ENCODE measurements around the gene KLHL41.
"Not testable (repeated sequence)": the region's sequence is repeated elsewhere in the genome, so short reads cannot be mapped to it uniquely, and the experiment has no call there.

Gene KLHL41

DNA sequence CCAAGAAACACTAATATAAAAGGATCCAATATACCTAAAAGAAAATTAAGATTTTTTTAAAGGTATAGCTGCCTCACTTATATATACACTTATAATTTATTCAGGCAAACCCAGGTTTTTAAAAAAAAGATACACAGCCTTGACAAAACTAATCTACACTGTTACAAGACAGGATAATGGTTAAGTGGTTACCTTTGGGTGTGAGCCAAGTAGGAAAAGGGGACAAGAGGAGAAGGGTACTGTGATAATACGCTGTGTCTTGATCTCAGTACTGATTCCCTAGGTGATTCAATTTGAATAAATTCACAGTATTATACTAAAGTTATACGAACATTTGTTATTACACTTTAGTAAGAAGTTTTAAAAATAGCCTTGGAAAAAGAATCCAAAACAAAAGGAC, 30.6 kb downstream of the KLHL41 start:
- TF ChIP-seq, protein P1, sequence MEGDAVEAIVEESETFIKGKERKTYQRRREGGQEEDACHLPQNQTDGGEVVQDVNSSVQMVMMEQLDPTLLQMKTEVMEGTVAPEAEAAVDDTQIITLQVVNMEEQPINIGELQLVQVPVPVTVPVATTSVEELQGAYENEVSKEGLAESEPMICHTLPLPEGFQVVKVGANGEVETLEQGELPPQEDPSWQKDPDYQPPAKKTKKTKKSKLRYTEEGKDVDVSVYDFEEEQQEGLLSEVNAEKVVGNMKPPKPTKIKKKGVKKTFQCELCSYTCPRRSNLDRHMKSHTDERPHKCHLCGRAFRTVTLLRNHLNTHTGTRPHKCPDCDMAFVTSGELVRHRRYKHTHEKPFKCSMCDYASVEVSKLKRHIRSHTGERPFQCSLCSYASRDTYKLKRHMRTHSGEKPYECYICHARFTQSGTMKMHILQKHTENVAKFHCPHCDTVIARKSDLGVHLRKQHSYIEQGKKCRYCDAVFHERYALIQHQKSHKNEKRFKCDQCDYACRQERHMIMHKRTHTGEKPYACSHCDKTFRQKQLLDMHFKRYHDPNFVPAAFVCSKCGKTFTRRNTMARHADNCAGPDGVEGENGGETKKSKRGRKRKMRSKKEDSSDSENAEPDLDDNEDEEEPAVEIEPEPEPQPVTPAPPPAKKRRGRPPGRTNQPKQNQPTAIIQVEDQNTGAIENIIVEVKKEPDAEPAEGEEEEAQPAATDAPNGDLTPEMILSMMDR (conservative IDR thresholded peaks at IDR 0.05; ENCODE audit: low read length) = no peak
- no peak for DNase-seq (ENCODE audit: low read depth)
- no peak overlapping the region for H3K4me3 ChIP-seq (ENCODE audit: low read length)

GRCh38 chr2:169542433-169542832, 32.9 kb downstream of the KLHL41 start:
- no peak for DNase-seq (ENCODE audit: low read depth)
- H3K4me3 ChIP-seq (ENCODE audit: low read length) = no peak overlapping the region
- TF ChIP-seq, protein P1 (conservative IDR thresholded peaks at IDR 0.05; ENCODE audit: low read length) = no peak

GRCh38 chr2:169546756-169547155, 37.3 kb downstream of the KLHL41 start:
- H3K4me3 ChIP-seq (ENCODE audit: low read length) = no peak overlapping the region
- DNase-seq (ENCODE audit: low read depth) = no peak
- TF ChIP-seq, protein P1 (conservative IDR thresholded peaks at IDR 0.05; ENCODE audit: low read length) = no peak

GRCh38 chr2:169561364-169561763, 51.9 kb downstream of the KLHL41 start:
- no peak overlapping the region for H3K4me3 ChIP-seq (ENCODE audit: low read length)

GRCh38 chr2:169562084-169562483, 52.6 kb downstream of the KLHL41 start:
- DNase-seq (ENCODE audit: low read depth); H3K4me3 ChIP-seq (ENCODE audit: low read length): not testable (repeated sequence)

More at GRCh38 chr2:169561364-169561763, 51.9 kb downstream of the KLHL41 start:
- DNase-seq (ENCODE audit: low read depth) = no peak
- TF ChIP-seq, protein P1 (conservative IDR thresholded peaks at IDR 0.05; ENCODE audit: low read length) = no peak

DNA sequence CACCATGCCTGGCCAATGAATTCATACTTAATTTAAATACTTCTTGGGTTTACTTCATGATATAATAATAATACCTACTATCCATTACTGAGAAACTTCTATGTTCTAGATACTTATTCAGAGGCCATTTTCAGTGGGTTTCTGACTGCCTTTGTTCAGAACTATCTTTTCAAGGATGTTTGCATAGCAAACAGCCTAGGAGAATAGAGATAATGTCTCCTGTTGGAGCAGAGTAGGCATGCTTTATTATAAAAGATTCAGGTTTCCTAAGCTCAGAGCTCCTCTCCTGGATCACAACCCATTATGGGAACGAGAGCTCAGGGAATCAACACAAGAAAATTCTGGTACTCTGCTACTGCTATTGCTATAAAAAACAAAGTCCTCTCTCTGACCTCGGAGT, 53.0 kb downstream of the KLHL41 start:
- TF ChIP-seq, protein P1 (conservative IDR thresholded peaks at IDR 0.05; ENCODE audit: low read length) = no peak
- H3K4me3 ChIP-seq (ENCODE audit: low read length) = no peak overlapping the region
- DNase-seq (ENCODE audit: low read depth) = no peak

- no peak for DNase-seq (ENCODE audit: low read depth)
- TF ChIP-seq, protein P1 (conservative IDR thresholded peaks at IDR 0.05; ENCODE audit: low read length) = no peak
Measured at GRCh38 chr2:169565686-169566085, 56.2 kb downstream of the KLHL41 start.

DNA sequence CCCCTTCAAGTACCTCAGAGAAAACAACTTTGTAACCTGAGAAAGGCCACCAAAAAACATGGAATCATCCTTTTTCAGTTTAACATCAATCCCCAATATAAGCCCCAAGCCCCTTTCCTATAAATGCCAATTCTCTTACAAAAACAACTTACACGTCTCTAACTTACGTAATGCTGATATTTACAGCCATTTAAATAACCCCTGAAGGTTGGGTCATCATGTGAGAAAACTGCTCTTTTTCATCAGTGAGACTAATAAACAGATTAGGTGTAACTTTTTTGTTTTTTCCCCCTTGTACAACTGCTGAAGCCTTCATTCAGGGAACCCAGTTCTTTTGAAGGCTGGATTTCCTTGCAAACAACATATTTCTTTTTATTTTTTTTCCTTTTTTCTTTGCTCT, 60.4 kb downstream of the KLHL41 start:
- DNase-seq (ENCODE audit: low read depth) = no peak
- TF ChIP-seq, protein P1 (conservative IDR thresholded peaks at IDR 0.05; ENCODE audit: low read length) = no peak
- no peak overlapping the region for H3K4me3 ChIP-seq (ENCODE audit: low read length)

More at GRCh38 chr2:169565686-169566085, 56.2 kb downstream of the KLHL41 start:
- no peak overlapping the region for H3K4me3 ChIP-seq (ENCODE audit: low read length)

DNA sequence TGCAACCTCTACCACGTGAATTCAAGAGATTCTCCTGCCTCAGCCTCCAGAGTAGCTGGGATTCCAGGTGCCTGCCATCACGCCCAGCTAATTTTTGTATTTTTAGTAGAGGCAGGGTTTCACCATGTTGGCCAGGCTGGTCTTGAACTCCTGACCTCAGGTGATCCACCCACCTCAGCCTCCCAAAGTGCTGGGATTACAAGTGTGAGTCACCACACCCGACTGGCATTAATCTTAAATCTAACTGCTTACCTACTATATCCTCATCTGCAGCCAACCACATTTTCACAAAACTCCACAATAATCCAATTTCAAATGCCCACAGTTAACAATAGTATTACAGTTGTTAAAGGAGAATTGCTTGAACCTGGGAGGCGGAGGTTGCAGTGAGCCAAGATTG, 61.2 kb downstream of the KLHL41 start:
- not testable (repeated sequence) for H3K4me3 ChIP-seq (ENCODE audit: low read length); DNase-seq (ENCODE audit: low read depth)
